K562 (cell line): Measurements from ENCODE around the gene KAZN. TPM values are rescaled to one million over a fixed set of nuclear protein-coding genes. Genes with fewer than 3 reads are reported as not detected.

Experiments used
- BHLHE40 ChIP-seq: IDR thresholded peaks from 2 replicates; pipeline ENCODE4 v1.6.1; 2011; ENCODE audit warnings: low read length, improper control_type of control experiment
- CBX5 ChIP-seq: IDR thresholded peaks from 2 replicates; pipeline ENCODE4 v1.6.1; 2014; ENCODE audit warnings: low read depth, borderline replicate concordance
- CC2D1A ChIP-seq: fragments of 450-650 bp; IDR thresholded peaks from 2 replicates; pipeline ENCODE4 v1.6.1; 2017; ENCODE audit warnings: mild to moderate bottlenecking
- FOXA3 ChIP-seq, 2 experiments: fragments of 450-650 bp in 1 of 2; sonication (generic) in 1 of 2; formaldehyde crosslinking; IDR thresholded peaks in 1 of 2; conservative IDR thresholded peaks in 1 of 2; 2 replicates each; pipeline versions ENCODE4 v1.4.0 to v1.8.0; 2020 to 2022; ENCODE audit warnings: mild to moderate bottlenecking in 2 of 2, missing genetic modification reagents in 1 of 2
- FOXK1 ChIP-seq: sonication (generic); formaldehyde crosslinking; IDR thresholded peaks from 2 replicates; pipeline ENCODE4 v1.8.0; 2022; ENCODE audit warnings: missing genetic modification reagents, mild to moderate bottlenecking, borderline replicate concordance
- FOXM1 ChIP-seq, 2 experiments: fragments of 450-650 bp in 1 of 2; sonication (generic) in 1 of 2; formaldehyde crosslinking in 1 of 2; IDR thresholded peaks; 2 replicates each; pipeline versions ENCODE4 v1.6.1 to v1.9.0; 2017 to 2022; ENCODE audit warnings: low read depth in 2 of 2, mild to moderate bottlenecking in 2 of 2, missing genetic modification reagents in 1 of 2, moderate library complexity in 1 of 2
- GABPB1 ChIP-seq: sonication (generic); formaldehyde crosslinking; IDR thresholded peaks from 2 replicates; pipeline ENCODE4 v1.8.0; 2022; ENCODE audit warnings: mild to moderate bottlenecking, missing genetic modification reagents
- HBP1 ChIP-seq: fragments of 450-650 bp; formaldehyde crosslinking; IDR thresholded peaks from 2 replicates; pipeline ENCODE4 v1.4.0; 2022; ENCODE audit warnings: missing genetic modification characterization
- HDAC2 ChIP-seq: fragments of 450-650 bp; IDR thresholded peaks from 2 replicates; pipeline ENCODE4 v1.6.1; 2016; ENCODE audit warnings: mild to moderate bottlenecking
- HNRNPLL ChIP-seq: fragments of 200-400 bp; formaldehyde crosslinking; IDR thresholded peaks from 2 replicates; pipeline ENCODE4 v1.6.1; 2017; ENCODE audit warnings: low read length, low read depth, mild to moderate bottlenecking; ENCODE audit not compliant: poor library complexity, severe bottlenecking
- MEF2D ChIP-seq: conservative IDR thresholded peaks from 2 replicates; pipeline ENCODE4 v1.6.1; 2016; ENCODE audit warnings: low read depth, missing genetic modification characterization, missing compliant biosample characterization
- NCOA4 ChIP-seq: fragments of 450-650 bp; IDR thresholded peaks from 2 replicates; pipeline ENCODE4 v1.6.1; 2018; ENCODE audit warnings: mild to moderate bottlenecking; ENCODE audit not compliant: partially characterized antibody
- NFIX ChIP-seq: fragments of 250-450 bp; sonication (Bioruptor Pico); IDR thresholded peaks from 2 replicates; pipeline ENCODE4 v1.4.0; 2020; ENCODE audit warnings: low read depth, mild to moderate bottlenecking, moderate library complexity
- NR2F6 ChIP-seq: fragments of 450-650 bp; formaldehyde crosslinking; IDR thresholded peaks from 2 replicates; pipeline ENCODE4 v1.4.0; 2020; ENCODE audit warnings: mild to moderate bottlenecking
- PHB ChIP-seq: fragments of 250-450 bp; sonication (Bioruptor Pico); IDR thresholded peaks from 2 replicates; pipeline ENCODE4 v1.5.0; 2021
- POLR2AphosphoS2 ChIP-seq: IDR thresholded peaks from 2 replicates; pipeline ENCODE4 v1.6.1; 2012; ENCODE audit warnings: low read length, improper control_type of control experiment
- POLR3A ChIP-seq: IDR thresholded peaks from 2 replicates; pipeline ENCODE4 v1.6.1; 2011; ENCODE audit warnings: borderline replicate concordance, mild to moderate bottlenecking, moderate library complexity; ENCODE audit not compliant: insufficient read length, insufficient read depth; ENCODE audit errors: extremely low read depth
- PRMT5 ChIP-seq: sonication (generic); formaldehyde crosslinking; IDR thresholded peaks from 2 replicates; pipeline ENCODE4 v1.5.0; 2020; ENCODE audit warnings: missing genetic modification reagents
- RBFOX2 ChIP-seq: fragments of 200-400 bp; formaldehyde crosslinking; IDR thresholded peaks from 2 replicates; pipeline ENCODE4 v1.6.1; 2017; ENCODE audit warnings: low read depth, mild to moderate bottlenecking, low read length, moderate library complexity
- SMARCC2 ChIP-seq: fragments of 450-650 bp; IDR thresholded peaks from 2 replicates; pipeline ENCODE4 v1.6.1; 2017; ENCODE audit warnings: antibody characterized with exemption, moderate library complexity, mild to moderate bottlenecking, low read depth
- VEZF1 ChIP-seq: fragments of 200-800 bp; sonication (Bioruptor generic); IDR thresholded peaks from 2 replicates; pipeline ENCODE4 v1.6.1; 2017; ENCODE audit warnings: missing genetic modification characterization, missing compliant biosample characterization
- ZFP1 ChIP-seq: fragments of 450-650 bp; formaldehyde crosslinking; IDR thresholded peaks from 2 replicates; pipeline ENCODE4 v1.4.0; 2020; ENCODE audit warnings: mild to moderate bottlenecking, mixed read lengths
- ZFP36 ChIP-seq: fragments of 150-350 bp; IDR thresholded peaks from 2 replicates; pipeline ENCODE4 v1.6.1; 2018; ENCODE audit warnings: low read length, low read depth; ENCODE audit not compliant: partially characterized antibody
- ZKSCAN1 ChIP-seq: fragments of 150-350 bp; IDR thresholded peaks from 2 replicates; pipeline ENCODE4 v1.6.1; 2016; ENCODE audit warnings: low read depth, low read length
- ZNF174 ChIP-seq: fragments of 250-450 bp; sonication (Bioruptor Pico); IDR thresholded peaks from 2 replicates; pipeline ENCODE4 v1.4.0; 2020; ENCODE audit warnings: mild to moderate bottlenecking
- ZNF282 ChIP-seq: sonication (generic); formaldehyde crosslinking; IDR thresholded peaks from 2 replicates; pipeline ENCODE4 v1.8.1; 2023; ENCODE audit warnings: missing genetic modification reagents
- ZNF717 ChIP-seq: fragments of 250-450 bp; sonication (Bioruptor Pico); IDR thresholded peaks from 2 replicates; pipeline ENCODE4 v1.5.0; 2021
- ZNF830 ChIP-seq: fragments of 250-450 bp; sonication (Bioruptor Pico); IDR thresholded peaks from 2 replicates; pipeline ENCODE4 v1.5.0; 2021; ENCODE audit warnings: mild to moderate bottlenecking
- polyA plus RNA-seq, 8 experiments: library from polyadenylated mRNA; depleted of rRNA in 4 of 8; stranded (reverse) in 5 of 8; unstranded in 3 of 8; fragments of >200 nt; fragmentation: Nextera tagmentation in 2 of 8; fragmentation: Illumina TruSeq in 1 of 8; extraction: Ambion mirVana in 2 of 8; extraction: Trizol in 1 of 8; gene quantifications; 2 replicates each; pipeline versions ENCODE4 v1.2.1 to v1.2.3, GENCODE V29; 2011 to 2014; ENCODE audit warnings: inconsistent platforms in 1 of 8, missing spikeins in 1 of 8
- total RNA-seq, 7 experiments: library from RNA; depleted of rRNA in 6 of 7; stranded (reverse); fragments of >200 nt in 6 of 7; fragmentation: Illumina TruSeq in 2 of 7; extraction: Trizol in 2 of 7; gene quantifications; 2 replicates each; pipeline versions ENCODE4 v1.2.1 to v1.2.3, GENCODE V29; 2011 to 2021; ENCODE audit warnings: low replicate concordance in 1 of 7
- TF ChIP-seq, protein P1 (sequence below): fragments of 450-650 bp; formaldehyde crosslinking; IDR thresholded peaks from 2 replicates; pipeline ENCODE4 v1.4.0; 2020; ENCODE audit warnings: mild to moderate bottlenecking, moderate library complexity

Gene KAZN
- total and polyA plus RNA-seq, 9 of the 15 experiments (the other 6 are each of a cell fraction or from before 2014, with no cell fraction given) = 2.1 to 21.6 (median 5.4) TPM

DNA sequence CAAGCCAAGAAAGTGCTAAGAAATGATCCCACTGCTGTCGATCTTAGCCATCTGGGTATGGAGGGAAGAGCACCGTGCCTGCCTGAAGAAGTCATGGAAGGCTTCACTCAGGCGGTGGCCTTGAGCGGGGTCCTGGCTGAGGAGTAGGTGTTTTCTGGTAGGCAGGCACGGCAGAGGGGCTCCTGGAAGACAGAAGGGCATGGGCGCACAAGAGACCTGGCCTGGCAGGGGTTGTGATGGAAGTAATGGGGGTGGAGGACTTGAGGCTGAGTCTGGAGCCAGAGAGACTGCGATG is 185.1 kb downstream of the KAZN start (continued):
- TF ChIP-seq NFIX (CRISPR knock-in tag) = no peak
- no peak for TF ChIP-seq BHLHE40
- TF ChIP-seq HNRNPLL = no peak
- no peak for TF ChIP-seq SMARCC2
- no peak for TF ChIP-seq ZNF282
- no peak for TF ChIP-seq FOXM1 (IDR thresholded peaks at IDR 0.05; ENCODE audit: low read depth)
- TF ChIP-seq FOXM1 (CRISPR knock-in tag; IDR thresholded peaks at IDR 0.05; ENCODE audit: low read depth) = no peak
- no peak for TF ChIP-seq POLR3A
- no peak for TF ChIP-seq ZFP1 (CRISPR knock-in tag)
- TF ChIP-seq GABPB1 (CRISPR knock-in tag) = no peak
- TF ChIP-seq POLR2AphosphoS2 = no peak
- TF ChIP-seq VEZF1 (CRISPR knock-in tag) = peak; percentile 28; the same call in 1 of the 2 replicates
- TF ChIP-seq PRMT5 = no peak
- TF ChIP-seq ZFP36 = peak; percentile 28
- peak; percentile 39; the same call in 1 of the 2 replicates for TF ChIP-seq FOXK1 (CRISPR knock-in tag)
- no peak for TF ChIP-seq CBX5
- no peak for TF ChIP-seq HDAC2
- TF ChIP-seq FOXA3 (CRISPR knock-in tag; conservative IDR thresholded peaks at IDR 0.05 in 1 of 2, IDR thresholded peaks at IDR 0.05 in 1 of 2) = no peak
- TF ChIP-seq ZKSCAN1 = no peak
- TF ChIP-seq NCOA4 = no peak
- TF ChIP-seq MEF2D (tag) = no peak
- 0 out of 2 replicates have a peak, but pooled peaks have one; percentile 17 for TF ChIP-seq RBFOX2
- no peak for TF ChIP-seq ZNF830
- no peak for TF ChIP-seq NR2F6 (CRISPR knock-in tag)
- no peak for TF ChIP-seq HBP1 (CRISPR knock-in tag)
- TF ChIP-seq CC2D1A = no peak
- 0 out of 2 replicates have a peak, but pooled peaks have one; percentile 7 for TF ChIP-seq PHB (CRISPR knock-in tag)
- TF ChIP-seq ZNF717 (CRISPR knock-in tag) = no peak
- TF ChIP-seq, protein P1, sequence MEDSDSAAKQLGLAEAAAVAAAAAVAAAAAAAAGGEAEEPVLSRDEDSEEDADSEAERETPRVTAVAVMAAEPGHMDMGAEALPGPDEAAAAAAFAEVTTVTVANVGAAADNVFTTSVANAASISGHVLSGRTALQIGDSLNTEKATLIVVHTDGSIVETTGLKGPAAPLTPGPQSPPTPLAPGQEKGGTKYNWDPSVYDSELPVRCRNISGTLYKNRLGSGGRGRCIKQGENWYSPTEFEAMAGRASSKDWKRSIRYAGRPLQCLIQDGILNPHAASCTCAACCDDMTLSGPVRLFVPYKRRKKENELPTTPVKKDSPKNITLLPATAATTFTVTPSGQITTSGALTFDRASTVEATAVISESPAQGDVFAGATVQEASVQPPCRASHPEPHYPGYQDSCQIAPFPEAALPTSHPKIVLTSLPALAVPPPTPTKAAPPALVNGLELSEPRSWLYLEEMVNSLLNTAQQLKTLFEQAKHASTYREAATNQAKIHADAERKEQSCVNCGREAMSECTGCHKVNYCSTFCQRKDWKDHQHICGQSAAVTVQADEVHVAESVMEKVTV (CRISPR knock-in tag) = no peak
- TF ChIP-seq ZNF174 (CRISPR knock-in tag) = no peak
